ENCODE data around the gene NOX5.

Gene NOX5

DNA sequence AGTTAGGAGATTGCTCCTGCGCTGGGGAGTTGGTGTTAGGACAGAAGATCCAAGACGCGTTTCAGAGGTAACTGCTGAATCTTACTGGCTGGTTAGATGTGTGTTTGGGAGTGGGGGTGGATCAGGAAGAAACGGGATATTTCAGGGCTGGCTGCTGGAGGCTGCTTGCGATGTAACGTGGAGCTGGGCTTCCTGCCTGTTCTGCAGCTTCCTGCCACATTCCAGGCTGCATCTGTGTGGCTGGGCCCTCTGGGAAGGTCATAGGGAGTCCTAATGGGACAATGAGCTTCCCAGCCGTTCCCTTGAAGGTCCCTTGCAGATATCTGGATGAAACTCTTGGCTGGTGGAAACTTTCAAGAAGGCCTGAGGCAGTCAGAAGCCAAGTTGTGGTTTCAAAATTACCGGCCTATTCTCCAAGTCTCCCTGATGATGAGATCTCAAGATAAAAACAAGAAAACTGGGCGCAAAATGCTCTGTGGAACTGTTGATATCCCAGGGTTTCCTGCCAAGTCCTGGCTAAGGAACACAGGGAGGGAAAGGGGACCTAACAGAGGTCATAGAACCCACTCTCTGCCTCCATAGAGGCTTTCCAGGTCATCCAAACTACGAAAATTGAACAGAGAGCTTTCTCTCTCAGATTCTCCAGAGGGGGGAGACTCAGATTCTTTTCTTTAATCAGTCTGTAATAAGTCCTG, 67.0 kb downstream of the NOX5 start:
- no peak for DNase-seq (ENCODE audit: low read depth in 2 of 2)

DNA sequence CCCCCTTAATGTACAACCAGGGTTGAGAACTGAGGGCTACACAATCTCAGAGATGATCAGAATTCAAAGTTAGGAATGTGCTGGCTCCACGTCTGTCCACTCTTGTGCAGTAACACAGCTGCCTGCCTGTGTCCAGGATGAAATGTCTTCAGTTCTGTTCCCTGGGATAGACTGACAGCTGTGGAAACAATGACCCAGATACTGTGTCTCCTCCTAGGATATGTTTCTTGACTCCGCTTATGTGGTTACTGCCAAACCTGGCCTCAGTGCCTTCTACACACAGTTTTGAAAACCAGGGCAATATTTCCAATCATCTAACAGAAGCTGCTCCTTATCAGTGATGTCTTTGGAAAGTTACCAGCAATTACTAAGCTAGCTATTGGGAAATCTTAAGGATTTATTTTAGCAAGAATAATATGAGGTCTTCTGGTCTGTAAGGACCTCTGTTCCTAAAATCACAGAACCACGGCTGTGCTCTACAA, 67.6 kb downstream of the NOX5 start:
- DNase-seq (ENCODE audit: low read depth in 2 of 2) = no peak

DNA sequence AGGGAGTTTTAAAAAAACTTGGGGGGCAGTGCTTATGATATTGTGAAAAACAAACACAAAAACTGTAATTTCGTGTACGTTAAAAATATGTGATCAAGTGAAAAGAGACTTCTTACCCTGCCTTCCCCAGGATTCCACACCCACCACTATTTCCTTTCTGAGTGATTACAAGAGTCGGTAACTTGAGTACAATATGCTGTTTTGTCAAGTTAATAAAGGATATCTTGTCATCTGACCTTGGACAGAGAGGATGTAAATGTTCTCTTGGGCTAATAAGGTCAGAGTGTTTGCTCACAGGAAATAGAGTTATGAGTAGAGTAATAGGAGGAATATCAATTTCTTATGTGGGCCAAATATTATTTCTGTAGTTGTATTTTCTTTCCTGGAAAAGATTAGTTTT, 68.1 kb downstream of the NOX5 start:
- DNase-seq (ENCODE audit: low read depth in 2 of 2) = no peak

DNA sequence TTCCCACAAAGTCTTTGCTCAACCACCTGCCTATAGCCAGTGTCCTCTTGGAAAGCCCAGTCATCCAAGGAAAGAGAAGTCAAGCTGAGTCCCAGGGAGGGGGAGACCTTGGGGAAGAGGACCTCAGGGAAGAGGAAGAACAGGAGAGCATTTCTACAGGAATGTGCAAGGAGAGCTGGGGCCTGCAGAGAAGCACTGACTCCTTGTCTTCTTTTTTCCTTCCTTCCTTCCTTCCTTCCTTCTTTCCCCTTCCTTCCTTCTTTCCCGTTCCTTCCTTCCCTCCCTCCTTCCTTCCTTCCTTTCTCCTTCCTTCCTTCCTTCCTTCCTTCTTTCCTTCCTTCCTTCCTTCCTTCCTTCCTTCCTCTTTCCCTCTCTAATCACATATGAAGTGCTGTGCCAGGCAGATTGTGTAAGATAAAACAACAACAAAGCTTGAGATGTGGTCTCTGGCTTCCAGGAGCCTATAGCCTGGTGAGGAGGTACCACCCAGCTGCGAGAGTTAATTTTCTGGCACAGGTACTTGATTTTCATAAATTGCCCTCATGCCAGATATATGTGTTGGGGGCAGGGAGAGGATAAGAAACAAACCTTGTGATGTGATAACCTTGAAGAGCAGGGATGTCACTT, 70.0 kb downstream of the NOX5 start:
- DNase-seq (ENCODE audit: low read depth in 2 of 2) = no peak

DNA sequence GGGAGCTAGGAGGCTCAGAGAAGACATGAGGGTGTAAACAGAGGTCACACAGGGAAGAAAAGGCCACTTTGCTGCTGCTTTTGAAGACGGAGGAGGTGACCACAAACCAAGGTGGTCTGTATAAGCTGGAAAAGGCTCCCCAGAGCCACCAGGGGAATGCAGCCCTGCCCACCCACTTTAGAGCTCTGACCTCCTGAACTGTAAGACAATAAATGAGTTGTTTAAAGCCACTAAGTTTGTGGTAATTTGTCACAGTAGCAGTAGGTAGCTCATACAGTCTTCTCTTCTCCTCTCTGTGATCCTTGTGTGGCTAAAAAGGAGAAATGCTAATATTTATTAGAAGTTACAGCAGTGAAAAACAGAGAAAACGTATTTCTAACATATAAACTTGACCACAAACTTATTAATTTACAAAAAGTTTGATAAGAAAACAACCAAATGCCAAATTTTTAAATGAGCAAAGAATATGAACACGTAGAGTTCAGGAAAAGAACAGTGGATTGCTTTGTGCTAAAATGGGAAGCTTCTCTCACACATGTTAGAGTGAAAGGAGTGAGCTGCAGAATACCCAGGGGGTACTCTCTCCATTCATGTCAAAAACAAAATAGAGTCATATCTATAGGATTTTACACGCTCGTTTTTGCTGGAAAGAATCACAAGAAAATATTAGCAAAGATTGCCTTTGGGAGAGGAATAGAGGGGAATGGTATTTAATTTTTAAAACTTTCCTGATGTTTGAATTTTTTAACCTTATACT, 71.0 kb downstream of the NOX5 start:
- DNase-seq (ENCODE audit: low read depth in 2 of 2) = no peak

DNA sequence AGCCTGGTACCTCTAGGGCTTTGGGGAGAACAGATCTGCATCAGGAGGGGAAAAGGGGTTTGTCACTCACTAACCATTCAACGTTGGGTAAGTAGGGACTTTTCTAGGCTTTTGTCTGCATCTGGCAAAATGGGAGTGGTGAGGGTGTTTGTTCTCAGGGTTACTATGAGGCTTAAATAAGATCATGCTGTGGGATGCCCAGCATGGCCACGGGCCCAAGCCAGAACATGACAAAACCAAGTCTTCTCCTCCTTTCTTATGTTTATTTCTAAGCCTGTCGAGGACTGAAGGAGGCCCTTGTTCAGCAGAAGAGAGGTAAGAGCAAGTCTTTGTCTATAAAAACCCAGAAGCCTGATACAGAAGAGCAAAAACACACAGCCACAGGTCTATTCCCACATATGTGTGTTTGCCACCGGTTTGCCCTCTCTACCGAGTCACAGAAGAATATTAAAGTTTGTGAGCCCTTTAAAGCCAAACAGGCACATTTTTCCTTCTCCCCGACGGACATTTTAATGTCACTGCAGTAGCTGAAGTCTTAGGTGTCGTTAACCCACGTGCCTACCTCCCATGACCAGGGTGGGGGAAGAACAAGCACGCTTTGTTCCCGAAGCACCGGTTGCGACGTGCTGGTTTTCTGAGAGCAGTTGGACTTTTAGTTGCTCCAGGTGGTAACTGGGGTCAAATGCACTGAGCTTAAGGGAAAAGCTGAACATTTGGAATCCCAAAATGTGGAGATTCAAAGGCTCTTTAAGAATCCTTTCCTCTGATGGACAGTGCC, 72.1 kb downstream of the NOX5 start:
- DNase-seq (ENCODE audit: low read depth in 2 of 2) = no peak

DNA sequence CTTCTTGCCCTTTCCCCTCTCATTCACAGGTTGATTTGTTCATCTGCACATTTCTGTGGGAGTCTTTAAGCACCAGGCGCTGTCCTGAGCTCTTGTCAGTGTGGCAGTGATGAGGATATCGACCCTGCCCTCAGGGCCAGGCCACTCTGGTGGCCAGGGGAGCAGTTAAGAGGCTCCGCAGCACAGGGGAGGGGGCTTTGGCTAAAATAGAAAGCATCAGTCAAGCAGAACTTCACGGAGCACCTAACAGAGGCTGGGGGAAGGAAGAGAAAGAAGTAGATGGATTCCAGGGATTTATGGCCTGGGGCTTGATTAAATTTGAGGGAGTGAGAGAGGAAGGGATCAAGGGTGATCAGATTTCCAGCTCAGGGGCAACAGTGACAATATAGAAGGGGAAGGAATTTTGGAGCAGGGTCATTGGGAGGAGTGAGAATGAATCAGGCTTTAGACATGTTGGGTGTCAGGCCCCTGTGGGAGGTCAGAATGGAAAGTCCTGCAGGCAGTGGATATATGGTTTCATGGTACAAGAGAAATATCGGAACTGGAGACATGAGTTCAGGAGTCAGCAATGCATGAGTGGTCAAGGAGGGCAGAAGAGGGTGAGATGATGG, 73.0 kb downstream of the NOX5 start:
- DNase-seq (ENCODE audit: low read depth in 2 of 2) = no peak

DNA sequence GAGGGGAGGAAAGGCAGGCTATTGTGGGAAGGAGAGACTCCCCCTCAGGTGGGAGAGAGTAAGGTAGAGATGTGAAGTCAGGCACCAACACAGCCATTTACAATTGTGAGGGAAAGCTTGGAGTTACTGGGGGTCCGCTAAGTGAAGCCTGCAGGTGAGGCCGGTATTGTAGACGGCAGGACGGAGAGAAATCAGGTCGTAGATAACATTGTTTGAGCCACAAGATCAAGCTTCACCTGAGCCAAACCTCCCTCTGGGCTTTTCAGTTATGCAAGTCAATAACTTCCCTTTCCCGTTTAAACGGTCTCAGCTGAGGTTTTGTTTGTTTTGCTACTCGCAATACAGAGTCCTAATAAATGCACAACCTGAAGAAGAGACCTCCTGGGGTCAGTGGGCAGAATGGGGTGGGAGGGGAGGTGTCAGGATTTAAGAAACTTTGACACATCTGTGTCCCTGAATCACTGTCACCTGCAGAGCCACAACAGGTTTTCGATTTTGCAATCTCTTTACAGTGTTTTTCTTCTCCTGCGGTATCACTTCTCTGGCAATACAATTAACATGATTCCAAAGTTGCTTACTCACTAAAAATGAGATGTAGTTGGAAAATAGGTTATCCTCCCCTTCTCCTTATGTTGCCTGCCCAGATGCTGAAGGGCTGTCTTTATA, 73.9 kb downstream of the NOX5 start:
- DNase-seq (ENCODE audit: low read depth in 2 of 2) = no peak

DNA sequence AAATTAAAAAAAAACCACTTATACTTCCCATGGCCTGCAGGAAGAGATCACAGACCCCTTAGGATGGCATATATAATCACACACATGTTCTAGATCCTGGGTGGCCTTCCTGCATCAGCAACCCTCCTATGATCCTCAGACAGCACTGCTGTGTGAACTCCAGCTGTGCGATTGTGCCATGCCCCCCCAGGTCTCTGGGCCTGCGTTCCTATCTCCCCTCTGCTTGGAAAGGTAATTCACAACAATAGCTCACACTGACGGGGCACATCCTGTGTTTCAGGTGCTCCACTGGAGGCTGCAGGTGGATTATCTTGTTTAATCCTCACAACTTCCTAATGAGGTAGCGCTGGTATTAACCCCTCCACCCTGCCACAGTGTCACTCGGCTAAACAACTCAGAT, 74.8 kb downstream of the NOX5 start:
- no peak for DNase-seq (ENCODE audit: low read depth in 2 of 2)

DNA sequence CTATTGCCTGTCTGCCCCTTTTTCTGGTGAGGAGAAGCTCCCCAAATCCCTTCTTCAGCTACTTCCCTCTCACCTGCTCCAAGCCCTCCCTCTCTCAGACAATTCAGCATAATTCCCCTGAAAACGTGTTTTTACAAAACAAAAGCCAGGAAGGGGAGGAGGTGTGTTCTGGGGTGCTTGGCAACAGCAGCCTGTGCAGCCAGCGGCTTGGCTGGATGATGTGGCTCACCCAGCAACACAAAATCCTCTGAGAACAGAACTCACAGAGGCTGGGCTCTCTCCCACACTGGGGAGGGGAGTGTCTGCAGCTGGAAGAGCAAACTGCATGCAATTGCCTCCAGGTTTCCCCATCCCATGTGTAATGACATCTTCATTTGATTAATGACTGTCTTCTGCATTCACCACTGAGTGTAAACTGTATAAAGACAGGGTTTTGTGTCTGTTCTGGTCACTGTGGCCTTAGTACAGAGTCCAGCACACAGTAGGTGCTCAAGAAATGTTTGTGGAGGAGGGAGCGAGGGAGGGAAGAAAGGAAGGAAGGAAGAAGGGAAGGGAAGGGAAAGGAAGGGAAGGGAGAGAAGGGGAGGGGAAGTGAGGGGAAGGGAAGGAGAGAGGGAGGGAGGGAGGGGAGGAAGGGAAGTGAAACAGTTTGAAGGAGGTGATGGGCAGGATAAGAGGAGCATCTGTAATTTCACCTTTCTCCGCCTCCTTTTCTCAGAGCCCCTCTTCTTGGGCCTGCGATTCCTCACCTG, 75.9 kb downstream of the NOX5 start:
- DNase-seq (ENCODE audit: low read depth in 2 of 2) = no peak

DNA sequence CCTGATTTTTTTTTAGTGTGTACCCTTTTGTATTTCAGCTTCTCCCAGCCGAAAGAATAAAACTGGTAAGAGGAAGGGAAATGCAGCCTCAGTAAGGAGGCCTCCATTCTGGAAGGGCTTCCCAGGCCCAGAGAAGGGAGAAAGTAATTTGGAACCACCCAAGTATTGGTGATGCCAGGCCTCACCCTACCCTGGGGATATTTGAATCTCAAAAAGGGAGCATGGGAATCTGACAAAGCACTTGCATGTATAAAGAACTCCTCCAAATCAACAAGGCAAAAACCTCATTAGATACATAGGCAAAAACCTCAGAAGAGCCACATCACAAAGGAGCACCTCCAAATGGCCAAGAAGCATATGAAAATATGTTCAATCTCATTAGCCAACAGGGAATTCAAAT, 77.2 kb downstream of the NOX5 start:
- DNase-seq (ENCODE audit: low read depth in 2 of 2) = no peak

DNA sequence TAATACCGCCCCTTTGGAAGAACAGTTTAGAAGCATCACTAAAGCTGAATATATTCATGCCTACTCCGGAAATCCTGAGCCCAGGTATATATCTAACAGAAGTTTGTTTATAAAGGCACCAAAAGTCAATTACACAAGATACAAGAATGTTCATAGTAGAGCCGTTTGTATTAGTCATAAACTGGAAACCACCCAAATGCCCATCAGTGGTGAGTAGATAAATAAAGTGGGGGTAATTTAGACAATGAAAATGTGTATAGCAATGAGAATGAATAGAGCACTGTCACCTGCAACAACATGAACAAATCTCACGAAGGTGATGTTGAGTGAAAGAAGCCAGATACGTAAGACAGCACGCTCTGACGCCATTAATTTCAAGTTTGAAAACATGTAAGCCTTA, 77.7 kb downstream of the NOX5 start:
- no peak for DNase-seq (ENCODE audit: low read depth in 2 of 2)

DNA sequence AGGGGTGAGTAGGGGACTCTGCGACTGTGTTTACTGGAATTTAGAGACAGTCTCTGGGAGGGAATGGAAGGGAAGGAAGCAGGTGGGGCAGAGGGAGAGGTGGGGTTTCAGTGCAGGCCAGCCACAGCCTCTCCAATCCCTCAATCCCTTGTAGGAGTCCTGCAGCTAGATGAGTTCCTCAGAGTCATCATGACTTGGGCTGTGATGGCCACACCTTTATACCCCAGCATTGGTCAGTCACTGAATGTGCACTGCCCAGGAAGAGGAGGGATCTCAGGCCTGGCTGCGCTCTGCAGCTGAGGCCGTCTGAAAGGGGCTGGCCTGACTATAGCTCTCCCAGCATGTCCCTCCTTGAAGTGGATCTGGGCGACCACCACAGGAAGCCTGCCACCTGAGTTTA, 78.6 kb downstream of the NOX5 start:
- DNase-seq (ENCODE audit: low read depth in 2 of 2) = no peak

DNA sequence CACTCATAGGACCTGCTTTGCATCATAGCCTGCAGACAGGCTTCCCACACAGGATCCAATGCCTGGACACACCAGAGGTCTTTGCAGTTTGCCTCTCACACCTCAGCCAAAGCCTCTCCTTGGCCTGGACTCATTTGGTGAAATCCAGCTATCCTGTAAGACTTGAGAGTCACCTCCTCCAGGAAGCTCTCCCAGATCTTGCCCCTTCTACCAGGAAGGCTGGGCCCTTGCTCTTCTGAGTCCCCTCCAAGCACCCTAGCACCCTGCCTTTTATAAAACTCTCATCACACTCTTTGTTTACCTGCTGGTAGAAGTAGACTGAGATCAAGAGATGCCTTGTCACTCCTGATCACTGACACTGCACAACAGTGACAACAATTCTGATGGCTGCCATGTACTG, 79.1 kb downstream of the NOX5 start:
- no peak for DNase-seq (ENCODE audit: low read depth in 2 of 2)

DNA sequence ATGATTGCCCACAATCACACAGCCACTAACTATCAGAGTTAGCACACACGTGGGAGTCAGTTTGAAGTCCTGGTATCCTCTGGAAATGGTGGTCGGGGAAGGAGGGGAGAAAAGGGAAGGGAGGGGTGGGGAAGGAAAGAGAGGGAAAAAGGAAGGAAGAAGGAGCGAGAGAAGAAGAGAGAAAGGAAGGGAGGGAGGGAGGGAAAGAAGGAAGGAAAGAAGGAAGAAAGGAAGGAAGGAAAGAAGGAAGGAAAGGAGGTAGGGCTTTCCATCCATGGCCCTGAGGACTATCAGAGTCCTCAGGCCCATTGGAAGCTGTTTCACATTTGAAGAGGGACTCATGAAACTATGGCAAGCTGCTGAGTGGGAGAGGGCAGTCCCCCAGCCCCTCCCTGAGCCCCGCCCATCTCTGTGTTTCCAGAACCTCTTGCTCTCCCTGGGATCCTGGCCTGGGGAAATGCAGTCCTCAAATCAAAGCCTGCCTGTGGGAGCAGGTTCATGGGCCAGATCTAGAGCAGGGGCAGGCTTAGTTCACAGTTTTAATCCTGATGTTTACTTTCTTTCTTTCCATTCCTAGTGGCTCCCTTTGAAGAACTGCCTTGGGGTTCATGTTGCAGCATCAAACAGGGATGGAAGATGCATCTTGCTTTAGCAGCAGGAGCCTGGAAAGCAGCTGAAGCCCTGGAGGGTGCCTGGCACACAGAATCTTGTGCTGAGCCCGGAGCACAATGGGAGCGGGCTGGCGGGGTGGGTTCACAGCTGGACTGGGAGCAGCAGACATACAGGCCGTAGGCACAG, 79.8 kb downstream of the NOX5 start:
- DNase-seq (ENCODE audit: low read depth in 2 of 2) = no peak

DNA sequence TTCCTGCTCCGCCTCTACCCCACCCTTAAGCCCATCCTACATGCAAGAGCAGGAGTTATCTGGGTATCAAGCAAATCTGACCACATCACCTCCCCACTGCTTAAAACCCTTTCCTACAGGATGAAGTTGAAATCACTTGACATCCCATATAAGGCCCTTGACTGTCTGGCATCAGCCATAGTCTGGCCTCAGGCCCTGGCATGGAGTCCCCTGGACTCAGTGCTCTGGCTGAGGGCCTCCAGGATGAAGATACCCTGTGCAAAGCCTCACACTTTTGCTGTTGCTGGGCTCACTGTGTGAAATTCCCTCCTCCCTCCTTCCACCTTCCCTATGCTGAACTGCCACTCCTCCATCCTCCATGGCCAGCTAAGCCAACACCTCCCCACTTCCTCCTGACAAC, 80.8 kb downstream of the NOX5 start:
- no peak for DNase-seq (ENCODE audit: low read depth in 2 of 2)

DNA sequence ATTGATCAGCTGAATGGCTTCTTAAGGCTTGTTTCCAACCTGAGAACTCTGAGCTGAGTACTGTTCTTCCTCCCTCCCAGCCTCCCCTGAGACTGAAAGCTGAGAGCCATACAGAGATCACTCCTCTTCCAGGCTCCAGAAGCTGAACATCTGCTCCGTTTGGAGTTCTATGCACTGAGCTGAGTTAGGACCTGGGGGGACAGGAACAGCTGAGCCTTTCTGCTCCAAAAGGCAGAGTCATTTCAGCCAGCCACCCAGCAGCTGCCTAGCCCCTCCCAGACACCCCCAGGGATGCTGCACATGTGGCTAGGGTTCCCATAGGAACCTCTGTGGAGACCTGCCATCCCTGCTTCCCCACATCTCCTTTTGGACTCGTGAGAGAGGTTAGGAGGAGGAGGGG, 81.7 kb downstream of the NOX5 start:
- no peak for DNase-seq (ENCODE audit: low read depth in 2 of 2)

DNA sequence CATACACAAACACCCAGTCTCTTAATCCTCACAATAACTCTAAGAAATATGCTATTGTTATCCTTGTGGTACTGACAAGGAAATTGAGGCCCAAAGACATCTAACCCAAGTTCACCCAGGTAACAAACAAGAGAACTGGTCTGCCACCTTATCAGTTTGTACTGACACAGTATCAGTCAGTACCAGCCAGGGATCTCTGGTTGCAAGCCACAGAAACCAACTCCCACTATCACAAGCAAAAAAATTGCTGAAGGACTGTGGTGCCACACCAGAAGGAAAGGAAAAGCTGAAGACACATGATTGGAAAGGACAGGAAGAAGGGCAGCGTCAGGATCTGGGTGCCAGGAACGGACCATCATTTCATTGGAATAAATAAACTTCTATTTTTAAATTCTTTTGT, 82.1 kb downstream of the NOX5 start:
- DNase-seq (ENCODE audit: low read depth in 2 of 2) = no peak

DNA sequence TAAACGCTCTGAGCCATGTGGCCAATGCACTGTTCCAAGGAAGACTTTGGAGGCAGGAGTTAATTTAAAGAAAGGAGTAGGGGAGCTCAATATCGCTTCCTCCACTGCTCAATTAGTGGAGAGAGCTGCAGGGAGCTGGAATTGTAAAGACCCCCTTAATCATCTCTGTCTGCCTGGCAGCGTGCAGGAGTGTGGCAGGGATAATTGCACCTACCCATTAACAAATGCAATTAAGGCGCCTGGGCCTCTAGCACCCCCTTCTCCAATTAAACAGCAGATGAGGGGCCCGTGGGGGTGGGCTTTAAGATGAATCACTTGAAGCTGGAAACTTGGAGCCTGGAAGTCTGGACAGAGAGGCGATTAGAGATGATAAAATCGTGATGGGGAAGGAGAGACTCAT, 84.3 kb downstream of the NOX5 start:
- no peak for DNase-seq (ENCODE audit: low read depth in 2 of 2)

DNA sequence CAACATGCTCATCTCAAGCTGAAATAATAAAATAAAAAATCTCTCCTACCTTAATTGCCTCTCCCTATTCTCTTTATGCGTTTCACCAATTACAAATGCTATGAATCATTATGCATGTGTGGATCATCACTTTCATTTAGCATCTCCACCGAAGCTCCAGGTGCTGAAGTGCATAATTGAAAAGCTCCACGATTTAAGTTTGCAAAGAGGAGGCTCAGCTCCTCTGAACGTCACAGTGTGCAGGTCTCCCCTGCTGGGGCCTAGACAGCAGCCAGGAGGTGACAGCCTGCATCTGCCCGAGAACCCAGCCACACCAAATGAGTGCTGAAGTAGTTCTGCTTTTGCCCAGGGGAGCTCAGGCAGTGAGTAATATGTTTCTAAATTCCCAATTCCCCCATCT, 85.4 kb downstream of the NOX5 start:
- no peak for DNase-seq (ENCODE audit: low read depth in 2 of 2)
